ENCODE results near the gene KRT74.
"Not testable (repeated sequence)": the region's sequence is repeated elsewhere in the genome, so short reads cannot be mapped to it uniquely, and the experiment has no call there.

KRT74 gene

GRCh38 chr12:52600475-52600874 is 26.8 kb upstream of the KRT74 start:
- H3K27me3 ChIP-seq (ENCODE audit: control insufficient read depth, insufficient read depth, low read length), result peaks cover 7% of the 10 kb centered on the region
- no peak overlapping the region for H3K27ac ChIP-seq (ENCODE audit: low read depth, low read length)
- H3K4me3 ChIP-seq (ENCODE audit: low read length), result no peak overlapping the region
- no peaks in the 10 kb centered on the region for H3K36me3 ChIP-seq (ENCODE audit: control insufficient read depth, insufficient read depth, low read length)
- H3K9ac ChIP-seq (ENCODE audit: low read length), result no peak overlapping the region
- H3K4me1 ChIP-seq (ENCODE audit: control insufficient read depth, insufficient read depth, low read length), result no peaks in the 10 kb centered on the region

- Histone ChIP-seq H3K36me3 (ENCODE audit: control insufficient read depth, insufficient read depth, low read length) (no peaks in the 10 kb centered on the region), H3K27me3 (ENCODE audit: control insufficient read depth, insufficient read depth, low read length) (peaks cover 7% of the 10 kb centered on the region), H3K9ac (ENCODE audit: low read length) (no peak overlapping the region), H3K27ac (ENCODE audit: low read depth, low read length) (no peak overlapping the region), H3K4me3 (ENCODE audit: low read length) (no peak overlapping the region), H3K4me1 (ENCODE audit: control insufficient read depth, insufficient read depth, low read length) (no peaks in the 10 kb centered on the region)
These were observed 26.4 kb upstream of the KRT74 start for GRCh38 chr12:52600071-52600470.

GRCh38 chr12:52598966-52599365 is 25.3 kb upstream of the KRT74 start:
- H3K9ac ChIP-seq (ENCODE audit: low read length), result no peak overlapping the region
- H3K4me1 ChIP-seq (ENCODE audit: control insufficient read depth, insufficient read depth, low read length), result no peaks in the 10 kb centered on the region
- peaks cover 7% of the 10 kb centered on the region for H3K27me3 ChIP-seq (ENCODE audit: control insufficient read depth, insufficient read depth, low read length)
- H3K27ac ChIP-seq (ENCODE audit: low read depth, low read length), result no peak overlapping the region
- H3K4me3 ChIP-seq (ENCODE audit: low read length), result no peak overlapping the region
- no peaks in the 10 kb centered on the region for H3K36me3 ChIP-seq (ENCODE audit: control insufficient read depth, insufficient read depth, low read length)

GRCh38 chr12:52594237-52594636 is 20.6 kb upstream of the KRT74 start:
- H3K36me3 ChIP-seq (ENCODE audit: control insufficient read depth, insufficient read depth, low read length); H3K4me1 ChIP-seq (ENCODE audit: control insufficient read depth, insufficient read depth, low read length); H3K27me3 ChIP-seq (ENCODE audit: control insufficient read depth, insufficient read depth, low read length); H3K9ac ChIP-seq (ENCODE audit: low read length); H3K4me3 ChIP-seq (ENCODE audit: low read length); H3K27ac ChIP-seq (ENCODE audit: low read depth, low read length): not testable (repeated sequence)

GRCh38 chr12:52591521-52591920 is 17.9 kb upstream of the KRT74 start:
- H3K36me3 ChIP-seq (ENCODE audit: control insufficient read depth, insufficient read depth, low read length), result no peaks in the 10 kb centered on the region
- H3K4me1 ChIP-seq (ENCODE audit: control insufficient read depth, insufficient read depth, low read length), result no peaks in the 10 kb centered on the region
- no peak overlapping the region for H3K9ac ChIP-seq (ENCODE audit: low read length)
- H3K27me3 ChIP-seq (ENCODE audit: control insufficient read depth, insufficient read depth, low read length), result no peaks in the 10 kb centered on the region
- no peak overlapping the region for H3K4me3 ChIP-seq (ENCODE audit: low read length)
- no peak overlapping the region for H3K27ac ChIP-seq (ENCODE audit: low read depth, low read length)

GRCh38 chr12:52590021-52590420 is 16.4 kb upstream of the KRT74 start:
- Histone ChIP-seq H3K4me1 (ENCODE audit: control insufficient read depth, insufficient read depth, low read length) (no peaks in the 10 kb centered on the region), H3K27me3 (ENCODE audit: control insufficient read depth, insufficient read depth, low read length) (no peaks in the 10 kb centered on the region), H3K4me3 (ENCODE audit: low read length) (no peak overlapping the region), H3K9ac (ENCODE audit: low read length) (no peak overlapping the region), H3K27ac (ENCODE audit: low read depth, low read length) (no peak overlapping the region), H3K36me3 (ENCODE audit: control insufficient read depth, insufficient read depth, low read length) (no peaks in the 10 kb centered on the region)

GRCh38 chr12:52587563-52587962 is 13.9 kb upstream of the KRT74 start:
- Histone ChIP-seq H3K27me3 (ENCODE audit: control insufficient read depth, insufficient read depth, low read length) (no peaks in the 10 kb centered on the region), H3K36me3 (ENCODE audit: control insufficient read depth, insufficient read depth, low read length) (no peaks in the 10 kb centered on the region), H3K27ac (ENCODE audit: low read depth, low read length) (no peak overlapping the region), H3K9ac (ENCODE audit: low read length) (no peak overlapping the region), H3K4me1 (ENCODE audit: control insufficient read depth, insufficient read depth, low read length) (no peaks in the 10 kb centered on the region), H3K4me3 (ENCODE audit: low read length) (no peak overlapping the region)

- Histone ChIP-seq H3K36me3 (ENCODE audit: control insufficient read depth, insufficient read depth, low read length) (no peaks in the 10 kb centered on the region), H3K27me3 (ENCODE audit: control insufficient read depth, insufficient read depth, low read length) (no peaks in the 10 kb centered on the region), H3K4me3 (ENCODE audit: low read length) (no peak overlapping the region), H3K4me1 (ENCODE audit: control insufficient read depth, insufficient read depth, low read length) (no peaks in the 10 kb centered on the region), H3K9ac (ENCODE audit: low read length) (no peak overlapping the region), H3K27ac (ENCODE audit: low read depth, low read length) (no peak overlapping the region)
These were observed 12.3 kb upstream of the KRT74 start for GRCh38 chr12:52585946-52586345.

GRCh38 chr12:52585066-52585465 is 11.4 kb upstream of the KRT74 start:
- no peak overlapping the region for H3K27ac ChIP-seq (ENCODE audit: low read depth, low read length)
- no peak overlapping the region for H3K9ac ChIP-seq (ENCODE audit: low read length)
- H3K36me3 ChIP-seq (ENCODE audit: control insufficient read depth, insufficient read depth, low read length), result no peaks in the 10 kb centered on the region
- no peak overlapping the region for H3K4me3 ChIP-seq (ENCODE audit: low read length)
- H3K27me3 ChIP-seq (ENCODE audit: control insufficient read depth, insufficient read depth, low read length), result no peaks in the 10 kb centered on the region
- H3K4me1 ChIP-seq (ENCODE audit: control insufficient read depth, insufficient read depth, low read length), result no peaks in the 10 kb centered on the region

- Histone ChIP-seq H3K36me3 (ENCODE audit: control insufficient read depth, insufficient read depth, low read length) (no peaks in the 10 kb centered on the region), H3K9ac (ENCODE audit: low read length) (no peak overlapping the region), H3K27me3 (ENCODE audit: control insufficient read depth, insufficient read depth, low read length) (no peaks in the 10 kb centered on the region), H3K27ac (ENCODE audit: low read depth, low read length) (no peak overlapping the region), H3K4me3 (ENCODE audit: low read length) (no peak overlapping the region), H3K4me1 (ENCODE audit: control insufficient read depth, insufficient read depth, low read length) (no peaks in the 10 kb centered on the region)
These were observed 10.6 kb upstream of the KRT74 start for GRCh38 chr12:52584156-52584682.

- H3K27me3 ChIP-seq (ENCODE audit: control insufficient read depth, insufficient read depth, low read length), result no peaks in the 10 kb centered on the region
- no peaks in the 10 kb centered on the region for H3K36me3 ChIP-seq (ENCODE audit: control insufficient read depth, insufficient read depth, low read length)
- H3K27ac ChIP-seq (ENCODE audit: low read depth, low read length), result no peak overlapping the region
- no peak overlapping the region for H3K4me3 ChIP-seq (ENCODE audit: low read length)
- H3K4me1 ChIP-seq (ENCODE audit: control insufficient read depth, insufficient read depth, low read length), result no peaks in the 10 kb centered on the region
- no peak overlapping the region for H3K9ac ChIP-seq (ENCODE audit: low read length)
These were observed 9.4 kb upstream of the KRT74 start for GRCh38 chr12:52582971-52583456.

GRCh38 chr12:52582486-52582885 is 8.8 kb upstream of the KRT74 start:
- no peak overlapping the region for H3K4me3 ChIP-seq (ENCODE audit: low read length)
- no peaks in the 10 kb centered on the region for H3K27me3 ChIP-seq (ENCODE audit: control insufficient read depth, insufficient read depth, low read length)
- H3K36me3 ChIP-seq (ENCODE audit: control insufficient read depth, insufficient read depth, low read length), result no peaks in the 10 kb centered on the region
- H3K27ac ChIP-seq (ENCODE audit: low read depth, low read length), result no peak overlapping the region
- no peak overlapping the region for H3K9ac ChIP-seq (ENCODE audit: low read length)
- no peaks in the 10 kb centered on the region for H3K4me1 ChIP-seq (ENCODE audit: control insufficient read depth, insufficient read depth, low read length)

GRCh38 chr12:52581481-52581880 is 7.8 kb upstream of the KRT74 start:
- Histone ChIP-seq H3K9ac (ENCODE audit: low read length) (no peak overlapping the region), H3K4me3 (ENCODE audit: low read length) (no peak overlapping the region), H3K27ac (ENCODE audit: low read depth, low read length) (no peak overlapping the region), H3K36me3 (ENCODE audit: control insufficient read depth, insufficient read depth, low read length) (no peaks in the 10 kb centered on the region), H3K27me3 (ENCODE audit: control insufficient read depth, insufficient read depth, low read length) (no peaks in the 10 kb centered on the region), H3K4me1 (ENCODE audit: control insufficient read depth, insufficient read depth, low read length) (no peaks in the 10 kb centered on the region)

All from rectal smooth muscle tissue (tissue), 1 donor.